Measurements from ENCODE around the gene ZNF45.

DNA sequence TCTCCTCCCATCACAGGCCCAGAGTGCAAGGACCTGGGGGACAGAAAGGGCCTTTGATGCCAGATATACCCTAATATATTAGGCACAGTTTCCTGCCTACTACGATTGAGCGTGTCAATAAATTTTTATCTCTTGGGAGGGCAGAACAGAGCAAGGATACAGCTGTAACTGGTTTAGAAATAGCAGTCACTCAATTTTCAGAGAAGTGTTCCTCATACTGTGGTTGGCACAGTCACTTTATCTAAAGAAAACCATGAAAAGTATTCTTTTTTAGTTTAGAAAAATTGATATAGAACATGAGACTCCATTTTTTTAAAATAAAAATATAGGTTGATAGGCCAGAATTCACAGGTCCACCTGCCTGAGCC is 48.4 kb upstream of the ZNF45 start:
- TF ChIP-seq, protein P1, sequence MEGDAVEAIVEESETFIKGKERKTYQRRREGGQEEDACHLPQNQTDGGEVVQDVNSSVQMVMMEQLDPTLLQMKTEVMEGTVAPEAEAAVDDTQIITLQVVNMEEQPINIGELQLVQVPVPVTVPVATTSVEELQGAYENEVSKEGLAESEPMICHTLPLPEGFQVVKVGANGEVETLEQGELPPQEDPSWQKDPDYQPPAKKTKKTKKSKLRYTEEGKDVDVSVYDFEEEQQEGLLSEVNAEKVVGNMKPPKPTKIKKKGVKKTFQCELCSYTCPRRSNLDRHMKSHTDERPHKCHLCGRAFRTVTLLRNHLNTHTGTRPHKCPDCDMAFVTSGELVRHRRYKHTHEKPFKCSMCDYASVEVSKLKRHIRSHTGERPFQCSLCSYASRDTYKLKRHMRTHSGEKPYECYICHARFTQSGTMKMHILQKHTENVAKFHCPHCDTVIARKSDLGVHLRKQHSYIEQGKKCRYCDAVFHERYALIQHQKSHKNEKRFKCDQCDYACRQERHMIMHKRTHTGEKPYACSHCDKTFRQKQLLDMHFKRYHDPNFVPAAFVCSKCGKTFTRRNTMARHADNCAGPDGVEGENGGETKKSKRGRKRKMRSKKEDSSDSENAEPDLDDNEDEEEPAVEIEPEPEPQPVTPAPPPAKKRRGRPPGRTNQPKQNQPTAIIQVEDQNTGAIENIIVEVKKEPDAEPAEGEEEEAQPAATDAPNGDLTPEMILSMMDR (IDR thresholded peaks at IDR 0.05) = no peak
- TF ChIP-seq POLR2A (IDR thresholded peaks at IDR 0.05) = no peak
